WTC11 (cell line): ENCODE data around the gene PIK3CA. TPM values are rescaled to one million over a fixed set of nuclear protein-coding genes. Genes with fewer than 3 reads are reported as not detected.

Source experiments
- ATAC-seq: fragments of 200-7000 bp; cut with Tn5 transposase; 2 replicates; pipeline ENCODE4 v1.10.0; 2021; ENCODE audit warnings: mild to moderate bottlenecking, moderate library complexity
- CTCF ChIA-PET: fragments of 300-600 bp; sonication (Branson Sonifier 250); formaldehyde crosslinking; loops from one replicate; lab custom pipeline; 2021; ENCODE audit warnings: antibody characterized with exemption; lab: Charles Lee
- POLR2A ChIA-PET: fragments of 350-600 bp; sonication (Branson Sonifier 250); formaldehyde crosslinking; loops from one replicate; lab custom pipeline; 2021; ENCODE audit warnings: antibody characterized with exemption; lab: Charles Lee
- DNase-seq: peaks from one replicate; pipeline ENCODE4 v3.0.0; 2021; ENCODE audit warnings: low spot score
- H3K27ac Mint-ChIP-seq: 2 replicates; pipeline ENCODE4 v1.8.0; 2021; ENCODE audit warnings: mixed read lengths
- H3K27me3 Mint-ChIP-seq: 2 replicates; pipeline ENCODE4 v1.8.0; 2021; ENCODE audit warnings: low read depth, mild to moderate bottlenecking, moderate library complexity, mixed read lengths
- H3K36me3 Mint-ChIP-seq: 2 replicates; pipeline ENCODE4 v1.8.0; 2021; ENCODE audit warnings: mixed read lengths
- H3K4me1 Mint-ChIP-seq: 2 replicates; pipeline ENCODE4 v1.8.0; 2022; ENCODE audit warnings: mixed read lengths
- H3K4me3 Mint-ChIP-seq: 2 replicates; pipeline ENCODE4 v1.8.0; 2021; ENCODE audit warnings: mild to moderate bottlenecking, moderate library complexity, mixed read lengths
- H3K9me3 Mint-ChIP-seq: 2 replicates; pipeline ENCODE4 v1.8.0; 2021; ENCODE audit warnings: mixed read lengths
- CREB1 ChIP-seq: sonication (generic); formaldehyde crosslinking; IDR thresholded peaks from 2 replicates; pipeline ENCODE4 v1.8.0; 2023; ENCODE audit warnings: mild to moderate bottlenecking, missing genetic modification reagents
- CREM ChIP-seq: sonication (generic); formaldehyde crosslinking; IDR thresholded peaks from 2 replicates; pipeline ENCODE4 v1.8.1; 2022; ENCODE audit warnings: mild to moderate bottlenecking, missing genetic modification reagents, moderate library complexity
- FOXK1 ChIP-seq: sonication (generic); formaldehyde crosslinking; IDR thresholded peaks from 2 replicates; pipeline ENCODE4 v1.8.0; 2022; ENCODE audit warnings: mild to moderate bottlenecking, moderate library complexity, missing genetic modification reagents
- GRHL2 ChIP-seq: fragments of 250-450 bp; sonication (Bioruptor Pico); IDR thresholded peaks from 2 replicates; pipeline ENCODE4 v1.8.0; 2022; ENCODE audit warnings: mild to moderate bottlenecking, moderate library complexity; ENCODE audit not compliant: insufficient replicate concordance, severe bottlenecking
- NFE2L1 ChIP-seq: sonication (generic); formaldehyde crosslinking; IDR thresholded peaks from 2 replicates; pipeline ENCODE4 v1.8.1; 2023; ENCODE audit warnings: missing genetic modification reagents
- NR1H2 ChIP-seq: sonication (generic); formaldehyde crosslinking; IDR thresholded peaks from 2 replicates; pipeline ENCODE4 v1.9.0; 2021; ENCODE audit warnings: mild to moderate bottlenecking, moderate library complexity, missing genetic modification reagents
- RORB ChIP-seq: fragments of 250-450 bp; sonication (Bioruptor Pico); IDR thresholded peaks from 2 replicates; pipeline ENCODE4 v1.9.0; 2021; ENCODE audit warnings: mild to moderate bottlenecking
- SMAD4 ChIP-seq: sonication (generic); formaldehyde crosslinking; IDR thresholded peaks from 2 replicates; pipeline ENCODE4 v1.8.0; 2022; ENCODE audit warnings: mild to moderate bottlenecking, missing genetic modification reagents
- TEAD4 ChIP-seq: sonication (generic); formaldehyde crosslinking; IDR thresholded peaks from 2 replicates; pipeline ENCODE4 v1.8.0; 2022; ENCODE audit warnings: mild to moderate bottlenecking, missing genetic modification reagents
- ZNF138 ChIP-seq: sonication (generic); formaldehyde crosslinking; conservative IDR thresholded peaks from 2 replicates; pipeline ENCODE4 v1.8.1; 2022; ENCODE audit warnings: mild to moderate bottlenecking, moderate library complexity, missing genetic modification reagents
- ZNF671 ChIP-seq: fragments of 250-450 bp; sonication (Bioruptor Pico); IDR thresholded peaks from 2 replicates; pipeline ENCODE4 v1.8.0; 2021; ENCODE audit warnings: mild to moderate bottlenecking
- total RNA-seq: library from RNA; stranded (reverse); gene quantifications from 3 replicates; pipeline ENCODE4 v1.2.3, GENCODE V29; 2021
- TF ChIP-seq, protein P1 (sequence below): fragments of 250-450 bp; sonication (Bioruptor Pico); IDR thresholded peaks from 2 replicates; pipeline ENCODE4 v1.9.0; 2021; ENCODE audit warnings: mild to moderate bottlenecking, borderline replicate concordance
- TF ChIP-seq, protein P2 (sequence below): sonication (generic); formaldehyde crosslinking; IDR thresholded peaks from 2 replicates; pipeline ENCODE4 v1.8.1; 2022; ENCODE audit warnings: low read depth, missing genetic modification reagents, borderline replicate concordance
- TF ChIP-seq, protein P3 (sequence below): sonication (generic); formaldehyde crosslinking; IDR thresholded peaks from 2 replicates; pipeline ENCODE4 v1.8.0; 2022; ENCODE audit warnings: mild to moderate bottlenecking, missing genetic modification reagents
- TF ChIP-seq, protein P4 (sequence below): fragments of 250-450 bp; sonication (Bioruptor Pico); IDR thresholded peaks from 2 replicates; pipeline ENCODE4 v1.9.0; 2021; ENCODE audit warnings: moderate library complexity, mild to moderate bottlenecking, inconsistent platforms, borderline replicate concordance
- TF ChIP-seq, protein P5 (sequence below): fragments of 250-450 bp; sonication (Bioruptor Pico); IDR thresholded peaks from 2 replicates; pipeline ENCODE4 v1.9.0; 2021; ENCODE audit warnings: mild to moderate bottlenecking
- TF ChIP-seq, protein P6 (sequence below): sonication (generic); formaldehyde crosslinking; conservative IDR thresholded peaks from 2 replicates; pipeline ENCODE4 v1.8.1; 2022; ENCODE audit warnings: mild to moderate bottlenecking, missing genetic modification reagents
- TF ChIP-seq, protein P7 (sequence below): sonication (generic); formaldehyde crosslinking; IDR thresholded peaks from 2 replicates; pipeline ENCODE4 v1.8.0; 2023; ENCODE audit warnings: mild to moderate bottlenecking, missing genetic modification reagents

Gene PIK3CA
- total RNA-seq, 1 experiment from 2014 or later = 10.1 TPM

DNA sequence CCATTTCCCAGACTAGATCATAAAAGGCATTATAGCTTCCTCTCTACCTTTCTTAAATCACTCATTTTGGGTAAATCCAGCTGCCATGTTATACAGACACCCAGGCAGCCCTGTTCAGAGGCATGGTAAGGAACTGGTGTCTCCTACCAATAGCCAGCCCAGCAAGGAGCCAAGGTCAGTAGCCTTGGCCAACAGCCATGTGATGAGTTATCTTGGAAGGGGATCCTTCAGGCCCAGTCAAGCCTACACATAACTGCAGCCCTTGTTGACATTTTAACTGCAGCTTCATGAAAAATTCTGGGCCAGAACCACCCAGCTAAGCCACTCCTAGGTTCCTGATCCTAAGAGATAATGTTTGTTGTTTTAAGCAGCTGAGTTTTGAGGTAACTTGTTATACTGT, 47.5 kb upstream of the PIK3CA start (continued):
- TF ChIP-seq, protein P1, sequence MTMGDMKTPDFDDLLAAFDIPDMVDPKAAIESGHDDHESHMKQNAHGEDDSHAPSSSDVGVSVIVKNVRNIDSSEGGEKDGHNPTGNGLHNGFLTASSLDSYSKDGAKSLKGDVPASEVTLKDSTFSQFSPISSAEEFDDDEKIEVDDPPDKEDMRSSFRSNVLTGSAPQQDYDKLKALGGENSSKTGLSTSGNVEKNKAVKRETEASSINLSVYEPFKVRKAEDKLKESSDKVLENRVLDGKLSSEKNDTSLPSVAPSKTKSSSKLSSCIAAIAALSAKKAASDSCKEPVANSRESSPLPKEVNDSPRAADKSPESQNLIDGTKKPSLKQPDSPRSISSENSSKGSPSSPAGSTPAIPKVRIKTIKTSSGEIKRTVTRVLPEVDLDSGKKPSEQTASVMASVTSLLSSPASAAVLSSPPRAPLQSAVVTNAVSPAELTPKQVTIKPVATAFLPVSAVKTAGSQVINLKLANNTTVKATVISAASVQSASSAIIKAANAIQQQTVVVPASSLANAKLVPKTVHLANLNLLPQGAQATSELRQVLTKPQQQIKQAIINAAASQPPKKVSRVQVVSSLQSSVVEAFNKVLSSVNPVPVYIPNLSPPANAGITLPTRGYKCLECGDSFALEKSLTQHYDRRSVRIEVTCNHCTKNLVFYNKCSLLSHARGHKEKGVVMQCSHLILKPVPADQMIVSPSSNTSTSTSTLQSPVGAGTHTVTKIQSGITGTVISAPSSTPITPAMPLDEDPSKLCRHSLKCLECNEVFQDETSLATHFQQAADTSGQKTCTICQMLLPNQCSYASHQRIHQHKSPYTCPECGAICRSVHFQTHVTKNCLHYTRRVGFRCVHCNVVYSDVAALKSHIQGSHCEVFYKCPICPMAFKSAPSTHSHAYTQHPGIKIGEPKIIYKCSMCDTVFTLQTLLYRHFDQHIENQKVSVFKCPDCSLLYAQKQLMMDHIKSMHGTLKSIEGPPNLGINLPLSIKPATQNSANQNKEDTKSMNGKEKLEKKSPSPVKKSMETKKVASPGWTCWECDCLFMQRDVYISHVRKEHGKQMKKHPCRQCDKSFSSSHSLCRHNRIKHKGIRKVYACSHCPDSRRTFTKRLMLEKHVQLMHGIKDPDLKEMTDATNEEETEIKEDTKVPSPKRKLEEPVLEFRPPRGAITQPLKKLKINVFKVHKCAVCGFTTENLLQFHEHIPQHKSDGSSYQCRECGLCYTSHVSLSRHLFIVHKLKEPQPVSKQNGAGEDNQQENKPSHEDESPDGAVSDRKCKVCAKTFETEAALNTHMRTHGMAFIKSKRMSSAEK (CRISPR knock-in tag) = no peak
- TF ChIP-seq CREB1 (CRISPR knock-in tag) = no peak
- TF ChIP-seq, all 79 proteins: peak for 0

DNA sequence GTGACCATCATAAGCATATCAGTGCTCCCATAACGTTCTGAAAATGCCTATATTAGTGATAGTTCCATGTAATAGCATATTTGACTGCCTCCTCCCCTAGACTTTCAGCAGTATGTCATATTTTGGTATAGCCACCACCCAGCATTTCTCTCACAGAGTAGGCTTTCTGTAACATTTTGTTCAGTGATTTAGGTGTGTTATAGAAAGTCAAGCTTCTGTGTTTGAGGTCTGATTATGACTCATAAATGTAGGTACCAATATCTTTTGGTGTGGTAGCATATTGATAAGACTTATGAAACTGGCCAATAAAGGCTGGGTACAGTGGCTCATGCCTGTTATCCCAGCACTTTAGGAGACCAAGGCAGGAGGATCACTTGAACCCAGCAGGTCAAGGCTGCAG, 42.3 kb upstream of the PIK3CA start:
- CTCF ChIA-PET = no interaction called here
- Mint-ChIP-seq H3K27me3 (no peaks in the 10 kb centered on the region), H3K36me3 (peaks cover 11% of the 10 kb centered on the region), H3K4me3 (no peak overlapping the region), H3K27ac (no peak overlapping the region)
- no peak for DNase-seq
- POLR2A ChIA-PET = no interaction called here
- no peak for ATAC-seq
- TF ChIP-seq, protein P2, sequence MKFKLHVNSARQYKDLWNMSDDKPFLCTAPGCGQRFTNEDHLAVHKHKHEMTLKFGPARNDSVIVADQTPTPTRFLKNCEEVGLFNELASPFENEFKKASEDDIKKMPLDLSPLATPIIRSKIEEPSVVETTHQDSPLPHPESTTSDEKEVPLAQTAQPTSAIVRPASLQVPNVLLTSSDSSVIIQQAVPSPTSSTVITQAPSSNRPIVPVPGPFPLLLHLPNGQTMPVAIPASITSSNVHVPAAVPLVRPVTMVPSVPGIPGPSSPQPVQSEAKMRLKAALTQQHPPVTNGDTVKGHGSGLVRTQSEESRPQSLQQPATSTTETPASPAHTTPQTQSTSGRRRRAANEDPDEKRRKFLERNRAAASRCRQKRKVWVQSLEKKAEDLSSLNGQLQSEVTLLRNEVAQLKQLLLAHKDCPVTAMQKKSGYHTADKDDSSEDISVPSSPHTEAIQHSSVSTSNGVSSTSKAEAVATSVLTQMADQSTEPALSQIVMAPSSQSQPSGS (CRISPR knock-in tag) = no peak
- TF ChIP-seq, protein P3, sequence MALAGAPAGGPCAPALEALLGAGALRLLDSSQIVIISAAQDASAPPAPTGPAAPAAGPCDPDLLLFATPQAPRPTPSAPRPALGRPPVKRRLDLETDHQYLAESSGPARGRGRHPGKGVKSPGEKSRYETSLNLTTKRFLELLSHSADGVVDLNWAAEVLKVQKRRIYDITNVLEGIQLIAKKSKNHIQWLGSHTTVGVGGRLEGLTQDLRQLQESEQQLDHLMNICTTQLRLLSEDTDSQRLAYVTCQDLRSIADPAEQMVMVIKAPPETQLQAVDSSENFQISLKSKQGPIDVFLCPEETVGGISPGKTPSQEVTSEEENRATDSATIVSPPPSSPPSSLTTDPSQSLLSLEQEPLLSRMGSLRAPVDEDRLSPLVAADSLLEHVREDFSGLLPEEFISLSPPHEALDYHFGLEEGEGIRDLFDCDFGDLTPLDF = no peak
- TF ChIP-seq NR1H2 (CRISPR knock-in tag) (no peak), NFE2L1 (CRISPR knock-in tag) (no peak), FOXK1 (CRISPR knock-in tag) (no peak), GRHL2 (CRISPR knock-in tag) (no peak), RORB (no peak), CREM (no peak), SMAD4 (CRISPR knock-in tag) (no peak), ZNF138 (no peak), TEAD4 (no peak), ZNF671 (CRISPR knock-in tag) (no peak)
- TF ChIP-seq, protein P4, sequence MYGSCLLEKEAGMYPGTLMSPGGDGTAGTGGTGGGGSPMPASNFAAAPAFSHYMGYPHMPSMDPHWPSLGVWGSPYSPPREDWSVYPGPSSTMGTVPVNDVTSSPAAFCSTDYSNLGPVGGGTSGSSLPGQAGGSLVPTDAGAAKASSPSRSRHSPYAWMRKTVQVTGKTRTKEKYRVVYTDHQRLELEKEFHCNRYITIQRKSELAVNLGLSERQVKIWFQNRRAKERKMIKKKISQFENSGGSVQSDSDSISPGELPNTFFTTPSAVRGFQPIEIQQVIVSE (CRISPR knock-in tag) = no peak
- TF ChIP-seq, protein P5, sequence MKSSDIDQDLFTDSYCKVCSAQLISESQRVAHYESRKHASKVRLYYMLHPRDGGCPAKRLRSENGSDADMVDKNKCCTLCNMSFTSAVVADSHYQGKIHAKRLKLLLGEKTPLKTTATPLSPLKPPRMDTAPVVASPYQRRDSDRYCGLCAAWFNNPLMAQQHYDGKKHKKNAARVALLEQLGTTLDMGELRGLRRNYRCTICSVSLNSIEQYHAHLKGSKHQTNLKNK (CRISPR knock-in tag) = no peak
- TF ChIP-seq, protein P6, sequence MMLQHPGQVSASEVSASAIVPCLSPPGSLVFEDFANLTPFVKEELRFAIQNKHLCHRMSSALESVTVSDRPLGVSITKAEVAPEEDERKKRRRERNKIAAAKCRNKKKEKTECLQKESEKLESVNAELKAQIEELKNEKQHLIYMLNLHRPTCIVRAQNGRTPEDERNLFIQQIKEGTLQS (CRISPR knock-in tag) = no peak
- TF ChIP-seq, protein P7, sequence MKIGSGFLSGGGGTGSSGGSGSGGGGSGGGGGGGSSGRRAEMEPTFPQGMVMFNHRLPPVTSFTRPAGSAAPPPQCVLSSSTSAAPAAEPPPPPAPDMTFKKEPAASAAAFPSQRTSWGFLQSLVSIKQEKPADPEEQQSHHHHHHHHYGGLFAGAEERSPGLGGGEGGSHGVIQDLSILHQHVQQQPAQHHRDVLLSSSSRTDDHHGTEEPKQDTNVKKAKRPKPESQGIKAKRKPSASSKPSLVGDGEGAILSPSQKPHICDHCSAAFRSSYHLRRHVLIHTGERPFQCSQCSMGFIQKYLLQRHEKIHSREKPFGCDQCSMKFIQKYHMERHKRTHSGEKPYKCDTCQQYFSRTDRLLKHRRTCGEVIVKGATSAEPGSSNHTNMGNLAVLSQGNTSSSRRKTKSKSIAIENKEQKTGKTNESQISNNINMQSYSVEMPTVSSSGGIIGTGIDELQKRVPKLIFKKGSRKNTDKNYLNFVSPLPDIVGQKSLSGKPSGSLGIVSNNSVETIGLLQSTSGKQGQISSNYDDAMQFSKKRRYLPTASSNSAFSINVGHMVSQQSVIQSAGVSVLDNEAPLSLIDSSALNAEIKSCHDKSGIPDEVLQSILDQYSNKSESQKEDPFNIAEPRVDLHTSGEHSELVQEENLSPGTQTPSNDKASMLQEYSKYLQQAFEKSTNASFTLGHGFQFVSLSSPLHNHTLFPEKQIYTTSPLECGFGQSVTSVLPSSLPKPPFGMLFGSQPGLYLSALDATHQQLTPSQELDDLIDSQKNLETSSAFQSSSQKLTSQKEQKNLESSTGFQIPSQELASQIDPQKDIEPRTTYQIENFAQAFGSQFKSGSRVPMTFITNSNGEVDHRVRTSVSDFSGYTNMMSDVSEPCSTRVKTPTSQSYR (CRISPR knock-in tag) = no peak
- TF ChIP-seq, all 79 proteins: peak for 0
- Mint-ChIP-seq H3K4me1 (no peaks in the 10 kb centered on the region), H3K9me3 (peaks cover 17% of the 10 kb centered on the region)
